ENCODE results near the gene ARHGDIA. TPM values are rescaled to one million over a fixed set of nuclear protein-coding genes. Genes with fewer than 3 reads are reported as not detected.
A peak's percentile ranks its signal among the peaks of the same experiment; 100 is the strongest.

Gene ARHGDIA
- total RNA-seq, 5 donors from 2014 or later (not counting 1 experiment from before 2014, with no cell fraction given) = 473 to 577 (median 504) TPM

GRCh38 chr17:81865733-81866439, 5.3 kb downstream of the ARHGDIA start:
- peak overlapping the region in 1 of 2 donors; percentile 55 for H3K27ac Mint-ChIP-seq

DNA sequence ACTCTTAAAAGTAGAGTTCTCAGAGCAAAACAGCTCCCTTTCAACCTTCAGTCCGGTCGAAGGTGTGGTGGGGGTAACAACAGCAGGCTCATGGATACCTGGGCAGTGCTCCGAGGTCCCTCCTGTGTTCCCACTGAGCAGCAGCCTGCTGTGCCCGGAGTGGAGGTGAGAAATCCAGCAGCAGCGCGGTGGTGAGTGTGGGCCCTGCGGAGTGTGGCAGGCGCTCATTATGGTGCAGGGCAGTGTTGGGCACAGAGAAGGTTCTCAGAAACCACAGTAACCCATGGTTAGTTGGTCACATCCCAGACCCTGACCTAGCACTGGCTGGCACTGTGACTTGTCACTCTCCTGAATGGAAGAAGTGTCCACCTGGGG, 5.8 kb downstream of the ARHGDIA start:
- Mint-ChIP-seq H3K36me3 (peaks cover 3% of the 10 kb centered on the region), H3K27ac (peak overlapping the region in 1 of 2 donors; percentile 55)
- 95% methylated on average over 8 of the region's 8 CpGs for WGBS (ENCODE audit: insufficient coverage)

More at GRCh38 chr17:81865733-81866439, 5.3 kb downstream of the ARHGDIA start:
- DNase-seq (no peak), ATAC-seq (replicated peaks in 1 of 4) (no peak)
- ChIA-PET CTCF (no interaction called here), POLR2A (no interaction called here)
- Mint-ChIP-seq H3K9me3 (no peaks in the 10 kb centered on the region), H3K27me3 (no peaks in the 10 kb centered on the region), H3K4me1 (peaks cover 39 to 52% (median 42%) of the 10 kb centered on the region in 3 donors), H3K4me3 (no peak overlapping the region), H3K36me3 (peaks cover 3% of the 10 kb centered on the region)
- no peaks in the 10 kb centered on the region for H3K27me3 ChIP-seq (replicated peaks in 1 of 2; ENCODE audit: control insufficient read depth in 2 of 2, extremely low read depth in 1 of 2, insufficient read depth in 2 of 2, low read length in 1 of 2)
- 87% methylated on average over 15 of the region's 18 CpGs for WGBS (ENCODE audit: insufficient coverage)
- no peaks in the 10 kb centered on the region for H3K9me3 ChIP-seq
- no peak overlapping the region for H3K4me3 ChIP-seq (ENCODE audit: control insufficient read depth in 1 of 2, extremely low read depth in 1 of 2, low read length in 1 of 2)
- H3K27ac ChIP-seq (ENCODE audit: low read length) = no peak overlapping the region
- peaks cover 10 to 66% of the 10 kb centered on the region in 2 experiments for H3K4me1 ChIP-seq (ENCODE audit: control insufficient read depth in 1 of 2, extremely low read depth in 1 of 2, insufficient read depth in 2 of 2, low read length in 2 of 2)
- H3K36me3 ChIP-seq (ENCODE audit: control insufficient read depth in 2 of 2, extremely low read depth in 1 of 2, insufficient read depth in 1 of 2, low read length in 1 of 2) = peaks cover 15 to 40% of the 10 kb centered on the region in 2 donors

GRCh38 chr17:81863833-81864768, 7.0 kb downstream of the ARHGDIA start:
- peak overlapping the region; percentile 15 to 28 for H3K27ac Mint-ChIP-seq
- H3K9me3 Mint-ChIP-seq = no peaks in the 10 kb centered on the region
- DNase-seq (no peak), ATAC-seq (replicated peaks in 1 of 4) (no peak)
- H3K9me3 ChIP-seq = no peaks in the 10 kb centered on the region
- ChIA-PET POLR2A (no interaction called here), CTCF (no interaction called here)
- no peak overlapping the region for H3K27ac ChIP-seq (ENCODE audit: low read length)
- H3K4me3 Mint-ChIP-seq = peak overlapping the region in 1 of 3 donors; percentile 66
- no peaks in the 10 kb centered on the region for H3K27me3 Mint-ChIP-seq
- WGBS (ENCODE audit: insufficient coverage) = 92% methylated on average over 8 of the region's 9 CpGs
- peaks cover 36 to 53% (median 40%) of the 10 kb centered on the region in 3 donors for H3K4me1 Mint-ChIP-seq
- H3K27me3 ChIP-seq (replicated peaks in 1 of 2; ENCODE audit: control insufficient read depth in 2 of 2, extremely low read depth in 1 of 2, insufficient read depth in 2 of 2, low read length in 1 of 2) = no peaks in the 10 kb centered on the region
- no peak overlapping the region for H3K4me3 ChIP-seq (ENCODE audit: control insufficient read depth in 1 of 2, extremely low read depth in 1 of 2, low read length in 1 of 2)
- peaks cover 10 to 61% of the 10 kb centered on the region in 2 experiments for H3K4me1 ChIP-seq (ENCODE audit: control insufficient read depth in 1 of 2, extremely low read depth in 1 of 2, insufficient read depth in 2 of 2, low read length in 2 of 2)
- peaks cover 15 to 29% of the 10 kb centered on the region in 2 donors for H3K36me3 ChIP-seq (ENCODE audit: control insufficient read depth in 2 of 2, extremely low read depth in 1 of 2, insufficient read depth in 1 of 2, low read length in 1 of 2)
- H3K36me3 Mint-ChIP-seq = peaks cover 6% of the 10 kb centered on the region

More for the DNA sequence above, 5.8 kb downstream of the ARHGDIA start:
- Histone ChIP-seq H3K9me3 (no peaks in the 10 kb centered on the region), H3K27ac (ENCODE audit: low read length) (no peak overlapping the region), H3K4me1 (ENCODE audit: control insufficient read depth in 1 of 2, extremely low read depth in 1 of 2, insufficient read depth in 2 of 2, low read length in 2 of 2) (peaks cover 10 to 64% of the 10 kb centered on the region in 2 experiments), H3K36me3 (ENCODE audit: control insufficient read depth in 2 of 2, extremely low read depth in 1 of 2, insufficient read depth in 1 of 2, low read length in 1 of 2) (peaks cover 15 to 40% of the 10 kb centered on the region in 2 donors), H3K27me3 (replicated peaks in 1 of 2; ENCODE audit: control insufficient read depth in 2 of 2, extremely low read depth in 1 of 2, insufficient read depth in 2 of 2, low read length in 1 of 2) (no peaks in the 10 kb centered on the region), H3K4me3 (ENCODE audit: control insufficient read depth in 1 of 2, extremely low read depth in 1 of 2, low read length in 1 of 2) (no peak overlapping the region)
- DNase-seq (no peak), ATAC-seq (replicated peaks in 1 of 4) (no peak)
- peaks cover 39 to 56% (median 41%) of the 10 kb centered on the region in 3 donors for H3K4me1 Mint-ChIP-seq
- no peak overlapping the region for H3K4me3 Mint-ChIP-seq
- H3K27me3 Mint-ChIP-seq = no peaks in the 10 kb centered on the region
- no peaks in the 10 kb centered on the region for H3K9me3 Mint-ChIP-seq
- ChIA-PET CTCF (no interaction called here), POLR2A (no interaction called here)

- no peak for DNase-seq
- ChIA-PET CTCF (no interaction called here), POLR2A (interaction anchor here in 1 of 2 donors (0.6 kb wide), 1 partner anchor 180 kb away, joined by 3 read pairs; the partner anchor contains the start of gene ARL16)
- whole genome bisulfite sequencing (ENCODE audit: insufficient coverage) = 57% methylated on average over 2 of the region's 6 CpGs
- H3K36me3 ChIP-seq (ENCODE audit: control insufficient read depth in 2 of 2, extremely low read depth in 1 of 2, insufficient read depth in 1 of 2, low read length in 1 of 2) = peaks cover 10 to 29% of the 10 kb centered on the region in 2 donors
- peaks cover 36 to 59% (median 49%) of the 10 kb centered on the region in 3 donors for H3K4me1 Mint-ChIP-seq
- peaks cover 6% of the 10 kb centered on the region for H3K36me3 Mint-ChIP-seq
- no peaks in the 10 kb centered on the region for H3K27me3 ChIP-seq (replicated peaks in 1 of 2; ENCODE audit: control insufficient read depth in 2 of 2, extremely low read depth in 1 of 2, insufficient read depth in 2 of 2, low read length in 1 of 2)
- peak overlapping the region; percentile 76 to 82 for H3K27ac Mint-ChIP-seq
- peak overlapping the region; percentile 4 for H3K27ac ChIP-seq (ENCODE audit: low read length)
- no peak for ATAC-seq (replicated peaks in 1 of 4)
- no peaks in the 10 kb centered on the region for H3K9me3 ChIP-seq
- no peaks in the 10 kb centered on the region for H3K27me3 Mint-ChIP-seq
- peak overlapping the region; percentile 44 to 66 (median 59) for H3K4me3 Mint-ChIP-seq
- H3K4me1 ChIP-seq (ENCODE audit: control insufficient read depth in 1 of 2, extremely low read depth in 1 of 2, insufficient read depth in 2 of 2, low read length in 2 of 2) = peaks cover 12 to 62% of the 10 kb centered on the region in 2 experiments
- no peaks in the 10 kb centered on the region for H3K9me3 Mint-ChIP-seq
- no peak overlapping the region for H3K4me3 ChIP-seq (ENCODE audit: control insufficient read depth in 1 of 2, extremely low read depth in 1 of 2, low read length in 1 of 2)
These were observed 7.9 kb downstream of the ARHGDIA start for GRCh38 chr17:81863123-81863675.

DNA sequence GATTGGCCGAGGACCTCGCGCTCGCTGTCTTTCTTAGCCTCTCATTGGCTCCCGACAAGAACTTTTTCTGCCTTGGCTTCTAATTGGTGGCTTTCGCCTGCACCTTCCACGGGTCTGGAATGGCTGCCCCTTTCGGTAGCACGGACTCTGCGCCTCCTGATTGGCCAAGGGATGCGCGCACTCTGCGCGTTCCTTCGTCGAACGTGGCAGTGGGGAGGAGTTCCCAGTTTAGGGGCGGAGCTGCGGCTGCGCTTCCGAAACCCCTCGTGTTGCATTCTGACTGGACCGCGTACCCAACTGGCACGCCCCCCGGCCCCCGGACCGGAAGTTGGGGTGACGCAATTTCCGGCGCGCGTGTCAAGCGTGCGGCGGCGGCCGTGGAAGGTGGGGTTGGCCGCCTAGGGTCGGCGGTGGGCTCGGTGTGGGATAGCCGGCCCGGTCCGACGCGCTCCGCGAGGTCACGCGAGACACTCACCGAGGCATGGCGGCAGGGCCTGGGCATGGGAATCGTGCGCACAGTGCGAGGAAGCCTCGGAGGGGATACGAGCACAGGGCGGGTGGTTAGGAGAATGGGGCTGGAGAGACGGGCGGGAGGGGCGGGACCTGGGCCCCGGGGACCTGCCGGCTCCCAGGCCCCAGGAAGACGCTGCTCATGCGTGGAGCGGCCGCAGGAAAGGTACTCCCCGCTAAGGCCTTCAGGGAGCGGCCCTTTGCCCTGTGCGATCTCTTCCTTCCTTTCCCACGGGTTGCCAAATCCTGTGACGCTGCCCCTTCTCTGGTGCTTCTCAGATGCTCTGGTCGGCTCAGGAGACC, 10.2 kb downstream of the ARHGDIA start:
- Mint-ChIP-seq H3K4me3 (peak overlapping the region; percentile 84 to 88 (median 85)), H3K27me3 (no peaks in the 10 kb centered on the region), H3K27ac (peak overlapping the region; percentile 90 to 91), H3K36me3 (peaks cover 13% of the 10 kb centered on the region), H3K4me1 (peaks cover 30 to 56% (median 46%) of the 10 kb centered on the region in 3 donors), H3K9me3 (no peaks in the 10 kb centered on the region)
- no peaks in the 10 kb centered on the region for H3K27me3 ChIP-seq (replicated peaks in 1 of 2; ENCODE audit: control insufficient read depth in 2 of 2, extremely low read depth in 1 of 2, insufficient read depth in 2 of 2, low read length in 1 of 2)
- H3K36me3 ChIP-seq (ENCODE audit: control insufficient read depth in 2 of 2, extremely low read depth in 1 of 2, insufficient read depth in 1 of 2, low read length in 1 of 2) = peaks cover 12 to 28% of the 10 kb centered on the region in 2 donors
- DNase-seq = peak; percentile 98 to 100 (median 99)
- WGBS (ENCODE audit: insufficient coverage) = under 1% methylated on average over 74 of the region's 74 CpGs
- POLR2A ChIA-PET = no interaction called here
- CTCF ChIA-PET = interaction anchor here (0.7 kb wide), 2 partner anchors 58 to 190 kb away, joined by 3 to 5 read pairs; no protein-coding TSS in a partner anchor
- peaks cover 10 to 50% of the 10 kb centered on the region in 2 experiments for H3K4me1 ChIP-seq (ENCODE audit: control insufficient read depth in 1 of 2, extremely low read depth in 1 of 2, insufficient read depth in 2 of 2, low read length in 2 of 2)
- H3K4me3 ChIP-seq (ENCODE audit: control insufficient read depth in 1 of 2, extremely low read depth in 1 of 2, low read length in 1 of 2) = peak overlapping the region; percentile 67 to 71
- ATAC-seq (replicated peaks in 1 of 4) = peak; percentile 84 to 90 (median 86)
- no peaks in the 10 kb centered on the region for H3K9me3 ChIP-seq
- peak overlapping the region; percentile 92 for H3K27ac ChIP-seq (ENCODE audit: low read length)

All from T-cell (primary cell).